Ascending aorta (tissue), 2 donors: ENCODE data around the gene DISP2. TPM values are rescaled to one million over a fixed set of nuclear protein-coding genes. Genes with fewer than 3 reads are reported as not detected.

Experiments used
- DNase-seq, 2 donors: peaks; one replicate each; pipeline ENCODE4 v3.0.0-alpha.2; 2019; ENCODE audit warnings: low spot score in 2 of 2
- H3K27ac ChIP-seq, 2 donors: fragments of 200-600 bp; sonication (generic); one replicate each; pipeline ENCODE4 v1.5.1; 2016 to 2017; ENCODE audit warnings: mild to moderate bottlenecking in 1 of 2
- H3K27me3 ChIP-seq: fragments of 200-600 bp; sonication (generic); one replicate; pipeline ENCODE4 v1.5.1; 2017
- H3K36me3 ChIP-seq, 2 donors: fragments of 200-600 bp; sonication (generic); one replicate each; pipeline ENCODE4 v1.5.1; 2016
- H3K4me1 ChIP-seq, 2 donors: fragments of 200-600 bp; sonication (generic); one replicate each; pipeline ENCODE4 v1.5.1; 2016 to 2017; ENCODE audit warnings: mild to moderate bottlenecking in 1 of 2
- H3K4me3 ChIP-seq, 2 donors: fragments of 200-600 bp; sonication (generic); one replicate each; pipeline ENCODE4 v1.5.1; 2016 to 2017; ENCODE audit warnings: mild to moderate bottlenecking in 1 of 2
- H3K9me3 ChIP-seq, 2 donors: fragments of 200-600 bp; sonication (generic); one replicate each; pipeline ENCODE4 v1.5.1; 2016
- CTCF ChIP-seq, 3 experiments: fragments of 200-600 bp in 2 of 3; fragments of 450-650 bp in 1 of 3; sonication (generic) in 2 of 3; IDR thresholded peaks; one replicate each; pipeline ENCODE4 v1.5.1; 2016 to 2019; ENCODE audit warnings: antibody characterized with exemption in 3 of 3, mild to moderate bottlenecking in 1 of 3, moderate library complexity in 1 of 3
- intact Hi-C: fragments of 100-400 bp; cut with DNase I; formaldehyde crosslinking; loops from one replicate; pipeline ENCODE4 v1.15.1; 2023
- total RNA-seq: library from RNA; depleted of rRNA; stranded (reverse); fragments of >200 nt; gene quantifications from one replicate; pipeline ENCODE4 v1.1.0, GENCODE V29; 2016

The DISP2 gene
- total RNA-seq, 1 donor from 2014 or later: 0.32 TPM

- intact Hi-C loops: loop anchor here (1.0 kb wide), 1 partner anchor 15 kb away; no protein-coding TSS in a partner anchor
- Histone ChIP-seq H3K4me1 (peaks cover 7 to 9% of the 10 kb centered on the region in 2 donors), H3K27me3 (no peaks in the 10 kb centered on the region), H3K27ac (no peak overlapping the region), H3K4me3 (peak overlapping the region; percentile 45 to 73), H3K36me3 (no peaks in the 10 kb centered on the region), H3K9me3 (no peaks in the 10 kb centered on the region)
- no peak for TF ChIP-seq CTCF (IDR thresholded peaks at IDR 0.05)
- no peak for DNase-seq
Observed at GRCh38 chr15:40358471-40359353, 693 bp downstream of the DISP2 start.

GRCh38 chr15:40360015-40360414, 2.0 kb downstream of the DISP2 start:
- H3K4me1 ChIP-seq: peaks cover 7 to 9% of the 10 kb centered on the region in 2 donors
- intact Hi-C loops: no loop called here
- no peaks in the 10 kb centered on the region for H3K9me3 ChIP-seq
- H3K27ac ChIP-seq: no peak overlapping the region
- no peak overlapping the region for H3K4me3 ChIP-seq
- H3K27me3 ChIP-seq: no peaks in the 10 kb centered on the region
- no peak for TF ChIP-seq CTCF (IDR thresholded peaks at IDR 0.05)
- H3K36me3 ChIP-seq: no peaks in the 10 kb centered on the region
- DNase-seq: no peak

GRCh38 chr15:40361640-40362039, 3.6 kb downstream of the DISP2 start:
- H3K4me1 ChIP-seq: peaks cover 7 to 12% of the 10 kb centered on the region in 2 donors
- no peak overlapping the region for H3K27ac ChIP-seq
- H3K36me3 ChIP-seq: no peaks in the 10 kb centered on the region
- DNase-seq: no peak
- intact Hi-C loops: no loop called here
- no peak for TF ChIP-seq CTCF (IDR thresholded peaks at IDR 0.05)
- no peak overlapping the region for H3K4me3 ChIP-seq
- H3K27me3 ChIP-seq: no peaks in the 10 kb centered on the region
- no peaks in the 10 kb centered on the region for H3K9me3 ChIP-seq

GRCh38 chr15:40363611-40364010, 5.6 kb downstream of the DISP2 start:
- Histone ChIP-seq H3K9me3 (no peaks in the 10 kb centered on the region), H3K4me1 (peaks cover 10 to 18% of the 10 kb centered on the region in 2 donors), H3K27ac (no peak overlapping the region), H3K27me3 (no peaks in the 10 kb centered on the region), H3K4me3 (no peak overlapping the region), H3K36me3 (no peaks in the 10 kb centered on the region)
- intact Hi-C loops: no loop called here
- no peak for DNase-seq
- TF ChIP-seq CTCF (IDR thresholded peaks at IDR 0.05): no peak

GRCh38 chr15:40364251-40364650, 6.2 kb downstream of the DISP2 start:
- intact Hi-C loops: no loop called here
- Histone ChIP-seq H3K27ac (no peak overlapping the region), H3K36me3 (no peaks in the 10 kb centered on the region), H3K4me1 (peaks cover 10 to 17% of the 10 kb centered on the region in 2 donors), H3K4me3 (no peak overlapping the region), H3K9me3 (no peaks in the 10 kb centered on the region), H3K27me3 (no peaks in the 10 kb centered on the region)
- DNase-seq: no peak
- TF ChIP-seq CTCF (IDR thresholded peaks at IDR 0.05): no peak
